Skeletal muscle cell (primary cell): ENCODE measurements around the gene CMTR2.
"Not testable (repeated sequence)": the region's sequence is repeated elsewhere in the genome, so short reads cannot be mapped to it uniquely, and the experiment has no call there.

Experiments used
- DNase-seq: peaks from one replicate; pipeline ENCODE4 v3.0.0-alpha.2; 2010; ENCODE audit warnings: low read depth
- H3K4me3 ChIP-seq: 2 replicates; pipeline ENCODE4 v1.5.1; 2011; ENCODE audit warnings: low read depth, mild to moderate bottlenecking, control low read depth, low read length, moderate library complexity

CMTR2 gene, protein sequence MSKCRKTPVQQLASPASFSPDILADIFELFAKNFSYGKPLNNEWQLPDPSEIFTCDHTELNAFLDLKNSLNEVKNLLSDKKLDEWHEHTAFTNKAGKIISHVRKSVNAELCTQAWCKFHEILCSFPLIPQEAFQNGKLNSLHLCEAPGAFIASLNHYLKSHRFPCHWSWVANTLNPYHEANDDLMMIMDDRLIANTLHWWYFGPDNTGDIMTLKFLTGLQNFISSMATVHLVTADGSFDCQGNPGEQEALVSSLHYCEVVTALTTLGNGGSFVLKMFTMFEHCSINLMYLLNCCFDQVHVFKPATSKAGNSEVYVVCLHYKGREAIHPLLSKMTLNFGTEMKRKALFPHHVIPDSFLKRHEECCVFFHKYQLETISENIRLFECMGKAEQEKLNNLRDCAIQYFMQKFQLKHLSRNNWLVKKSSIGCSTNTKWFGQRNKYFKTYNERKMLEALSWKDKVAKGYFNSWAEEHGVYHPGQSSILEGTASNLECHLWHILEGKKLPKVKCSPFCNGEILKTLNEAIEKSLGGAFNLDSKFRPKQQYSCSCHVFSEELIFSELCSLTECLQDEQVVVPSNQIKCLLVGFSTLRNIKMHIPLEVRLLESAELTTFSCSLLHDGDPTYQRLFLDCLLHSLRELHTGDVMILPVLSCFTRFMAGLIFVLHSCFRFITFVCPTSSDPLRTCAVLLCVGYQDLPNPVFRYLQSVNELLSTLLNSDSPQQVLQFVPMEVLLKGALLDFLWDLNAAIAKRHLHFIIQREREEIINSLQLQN

DNA sequence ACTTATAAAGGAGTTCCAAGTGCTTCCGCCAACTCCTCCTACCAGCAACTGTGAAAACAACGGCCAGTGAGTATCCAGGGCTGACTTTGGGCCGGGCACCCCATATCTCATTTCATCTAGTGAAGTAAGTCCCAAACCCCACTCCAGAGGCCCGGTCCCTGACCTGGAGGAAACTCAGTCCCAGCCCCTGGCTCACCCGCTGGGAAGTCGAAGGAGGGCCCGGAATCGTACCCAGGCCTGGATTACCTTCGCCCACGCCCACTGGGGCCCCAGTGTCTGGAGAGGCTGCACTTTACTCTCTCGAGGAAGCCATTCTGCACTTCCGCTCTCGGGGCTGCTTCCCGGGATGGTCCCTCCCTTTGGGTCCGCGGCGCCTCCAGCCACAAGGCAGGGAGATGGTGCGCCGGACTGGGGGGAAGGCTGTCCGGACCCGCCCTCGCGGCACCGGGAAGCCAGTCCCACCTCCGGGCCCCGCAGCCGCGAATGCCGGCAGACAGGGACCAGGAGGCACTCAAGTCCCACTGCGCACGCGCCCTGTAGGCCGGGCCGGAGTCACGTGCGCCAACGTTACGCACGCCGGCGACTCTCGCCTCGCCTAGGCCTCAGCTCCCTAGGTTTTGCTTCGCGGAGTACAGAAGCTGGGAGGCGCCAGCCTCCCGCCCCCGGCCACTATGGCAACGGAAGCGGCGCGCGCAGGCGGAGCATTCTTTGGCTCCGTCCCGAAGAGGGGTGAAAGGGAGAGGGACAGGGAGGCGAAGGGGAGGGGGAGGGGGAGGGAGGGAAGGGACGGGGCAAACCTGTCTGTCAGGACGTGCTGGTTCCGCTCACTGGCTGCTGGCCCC is at the start of gene CMTR2:
TSS of gene CMTR2 (minus strand) at position 513 of the 842 bp plus-strand sequence. CDS start 3,482 bp downstream, outside the sequence.
- peak within 1 kb of the TSS; percentile 81 for H3K4me3 ChIP-seq
- peak; percentile 92 for DNase-seq

DNA sequence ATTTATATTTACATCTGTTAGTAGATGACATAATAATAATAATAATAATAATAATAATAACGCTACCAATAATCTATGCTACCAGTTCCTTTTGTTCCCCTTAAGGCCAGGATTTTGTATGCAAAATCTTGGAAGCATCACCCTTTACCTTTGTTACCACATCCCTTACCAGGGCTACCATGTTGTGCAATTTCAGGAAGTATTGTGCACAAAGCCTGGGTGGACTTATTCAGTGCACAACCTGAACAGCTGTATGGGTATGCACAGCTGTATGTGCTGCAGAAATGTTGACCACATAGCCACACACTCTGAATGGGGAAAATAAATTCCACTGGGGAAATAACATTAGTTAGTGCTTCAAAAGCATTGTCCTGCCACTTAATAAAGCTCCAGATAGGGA is 49.4 kb upstream of the CMTR2 start:
- H3K4me3 ChIP-seq, result no peak overlapping the region
- no peak for DNase-seq

DNA sequence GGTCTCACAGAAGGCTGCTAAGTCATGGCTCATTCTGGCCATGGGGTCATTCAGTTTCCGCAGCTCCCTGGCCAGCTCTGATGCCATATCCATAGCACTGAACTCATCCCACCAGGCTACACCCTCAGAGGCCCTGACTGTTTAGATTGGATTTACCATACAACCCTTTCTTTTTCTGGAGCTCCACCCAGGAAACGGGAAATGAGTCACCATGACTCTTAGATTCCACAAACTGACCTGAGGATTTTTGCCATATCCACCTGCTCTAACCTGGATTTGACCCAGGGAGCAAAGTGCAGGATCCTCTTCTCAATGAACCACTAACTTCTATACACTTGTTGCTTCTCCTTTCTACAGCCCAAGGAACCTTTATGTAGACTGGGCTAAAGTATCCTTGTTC is 49.0 kb upstream of the CMTR2 start:
- H3K4me3 ChIP-seq, result no peak overlapping the region
- DNase-seq, result no peak

DNA sequence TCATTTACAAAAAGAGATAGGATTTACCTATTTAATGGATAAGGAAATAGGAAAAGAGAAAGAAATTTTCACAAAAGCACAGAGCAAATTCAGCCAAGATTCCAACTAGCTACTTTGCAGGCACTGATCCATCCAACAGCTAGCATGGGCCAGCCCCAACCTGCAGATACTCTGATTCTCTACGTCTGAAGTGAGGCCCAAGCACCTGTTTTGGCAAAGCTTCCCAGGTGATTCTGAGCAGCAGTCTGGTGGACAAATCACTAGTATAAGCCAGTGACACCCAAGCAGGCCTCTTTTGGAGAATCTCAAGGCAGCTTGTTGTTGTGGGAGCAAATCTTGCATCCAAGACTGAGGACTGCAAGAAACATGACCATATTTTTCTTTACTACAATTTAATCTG is 48.4 kb upstream of the CMTR2 start:
- no peak for DNase-seq
- H3K4me3 ChIP-seq, result no peak overlapping the region

DNA sequence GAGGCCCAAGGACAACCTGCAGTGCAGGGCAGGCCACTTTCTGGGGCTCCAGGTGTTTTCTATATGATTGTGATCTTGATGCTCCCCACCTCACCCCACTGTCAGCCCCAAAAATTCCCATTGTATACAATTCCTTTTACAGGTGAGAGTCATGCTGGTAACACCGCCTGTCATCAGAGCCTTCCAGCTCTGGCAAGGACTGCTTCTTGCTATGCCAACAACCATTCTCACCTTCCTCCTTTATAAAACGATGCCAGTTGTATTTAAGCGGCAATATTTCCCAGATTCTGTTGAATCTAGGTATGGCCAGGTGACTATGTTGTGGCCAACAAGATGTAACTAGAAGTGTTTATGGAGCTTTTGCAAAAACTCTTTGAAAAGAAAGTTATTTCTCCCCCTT is 38.9 kb upstream of the CMTR2 start:
- DNase-seq, result no peak
- H3K4me3 ChIP-seq, result no peak overlapping the region

DNA sequence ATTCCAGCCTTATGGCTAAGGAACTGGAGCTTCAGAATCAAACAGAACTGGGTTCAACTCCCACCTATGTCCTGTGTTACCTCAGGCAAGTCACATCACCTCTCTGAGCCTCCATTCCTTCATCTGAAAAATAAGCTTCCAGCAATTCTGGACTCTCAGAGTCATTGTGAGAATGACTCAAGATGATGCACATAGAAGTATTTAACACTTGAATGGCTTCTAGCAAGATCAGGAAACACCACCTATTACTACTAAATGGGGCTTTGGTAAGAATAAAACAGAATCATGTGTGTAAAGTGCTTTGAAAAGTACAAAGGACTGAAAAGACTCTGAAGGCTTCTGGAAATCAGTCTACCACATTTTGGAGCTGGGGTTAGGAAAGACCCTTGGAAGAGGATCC is 38.5 kb upstream of the CMTR2 start:
- no peak overlapping the region for H3K4me3 ChIP-seq
- DNase-seq, result no peak

DNA sequence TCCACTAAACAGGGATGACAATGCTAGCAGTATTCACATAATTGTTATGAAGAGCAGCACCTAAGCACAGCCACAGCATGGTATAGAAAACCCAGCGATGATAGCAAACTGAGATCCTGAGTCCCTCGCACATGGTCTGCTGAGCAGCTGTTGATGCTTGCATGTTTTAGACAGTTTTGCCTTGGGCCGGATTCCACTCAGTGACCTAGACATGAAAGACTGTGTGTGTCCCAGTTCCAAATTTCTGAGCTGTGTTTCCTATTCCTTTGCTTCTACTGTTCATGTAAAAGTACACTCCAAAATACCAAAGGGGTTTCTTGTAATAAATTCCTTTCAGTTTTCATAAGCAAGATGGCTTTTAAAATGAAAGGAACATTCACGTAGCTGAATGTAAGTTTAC is 30.8 kb upstream of the CMTR2 start:
- H3K4me3 ChIP-seq, result no peak overlapping the region
- no peak for DNase-seq

DNA sequence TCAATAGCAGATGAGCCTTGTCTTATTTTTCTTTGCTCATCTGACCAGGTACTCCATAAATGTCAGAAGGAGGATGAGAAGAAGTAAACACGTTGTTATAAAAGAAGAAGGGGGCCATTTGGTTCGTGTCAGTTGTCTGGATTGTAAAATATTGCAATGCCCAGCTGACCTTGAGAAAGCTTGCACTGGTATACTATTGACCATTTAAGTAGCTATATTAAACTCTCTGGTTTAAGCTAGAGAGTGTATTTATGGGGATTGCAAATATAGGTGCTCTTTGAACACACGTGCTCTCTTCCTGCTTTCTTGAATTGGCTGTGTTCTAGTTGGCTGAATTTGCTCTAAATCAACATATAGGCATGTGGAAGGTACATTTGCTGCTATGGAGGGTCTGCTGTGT is 26.1 kb upstream of the CMTR2 start:
- DNase-seq, result no peak

DNA sequence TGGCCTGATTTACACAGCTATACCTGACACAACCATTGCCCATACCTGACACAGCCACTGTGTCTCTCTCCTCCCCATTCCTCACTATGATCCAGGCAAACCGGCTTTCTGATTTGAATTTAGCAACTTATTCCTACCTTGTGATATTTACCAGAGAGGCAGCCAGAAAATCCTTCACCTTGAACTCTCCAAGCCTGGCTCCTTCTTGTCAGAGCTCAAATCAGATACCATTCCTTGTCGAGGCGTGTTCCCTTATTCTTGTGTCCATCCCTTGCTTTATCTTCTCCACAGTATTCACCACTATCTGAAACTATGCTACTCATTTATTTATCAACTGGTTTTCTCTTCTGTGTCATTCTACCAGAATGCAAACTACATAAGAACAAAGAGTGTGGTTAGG is 24.4 kb upstream of the CMTR2 start:
- DNase-seq, H3K4me3 ChIP-seq: not testable (repeated sequence)

More for the DNA sequence above, 26.1 kb upstream of the CMTR2 start:
- no peak overlapping the region for H3K4me3 ChIP-seq

DNA sequence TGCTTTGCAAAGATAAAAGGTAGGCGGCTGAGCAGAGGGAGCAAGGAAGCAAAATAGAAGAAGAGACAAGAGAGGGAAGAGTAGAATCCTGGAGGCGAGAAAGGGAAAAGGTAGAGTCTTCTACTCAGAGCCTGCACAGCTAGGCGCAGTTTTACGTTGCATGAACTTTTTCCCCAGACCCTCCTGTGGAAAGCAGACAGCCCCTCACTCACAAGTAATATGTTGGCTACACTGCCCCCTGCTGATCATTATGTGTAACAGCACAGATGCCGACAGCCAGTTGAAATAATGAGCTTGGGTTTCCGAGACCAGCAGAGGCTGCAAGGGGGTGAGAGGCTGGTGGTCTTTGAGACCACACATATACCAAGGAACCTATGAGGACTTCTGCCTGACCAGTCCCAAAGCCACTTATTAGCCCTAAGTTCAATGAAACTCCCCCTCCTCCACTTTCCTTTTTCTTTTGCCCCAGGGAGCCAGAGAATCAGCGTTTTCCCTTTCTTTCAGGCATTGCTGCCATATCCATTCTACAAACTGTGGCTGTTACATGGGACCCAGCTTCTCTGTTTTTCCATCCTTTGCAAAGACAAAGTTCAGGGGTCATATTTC is 22.5 kb upstream of the CMTR2 start:
- DNase-seq, result no peak
- no peak overlapping the region for H3K4me3 ChIP-seq

DNA sequence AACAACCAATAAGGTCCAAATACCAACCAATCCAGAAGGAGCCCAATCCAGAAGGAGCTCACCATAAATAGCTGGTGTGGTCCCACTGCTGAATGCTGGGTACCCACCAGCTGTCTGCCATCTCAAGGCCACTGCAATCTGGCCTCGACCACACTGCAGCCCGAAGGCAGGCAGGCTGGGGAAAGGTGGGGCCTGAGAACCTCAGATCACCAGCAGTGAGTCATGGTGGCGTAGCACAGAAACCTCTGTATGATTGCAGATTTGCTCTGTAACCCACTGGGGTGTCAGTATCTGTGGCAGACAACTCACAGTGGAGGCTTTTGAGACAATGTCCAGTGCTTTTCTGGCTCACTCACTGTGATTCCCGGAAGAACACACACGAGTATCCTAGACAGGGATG is 14.7 kb upstream of the CMTR2 start:
- H3K4me3 ChIP-seq, result no peak overlapping the region
- no peak for DNase-seq

DNA sequence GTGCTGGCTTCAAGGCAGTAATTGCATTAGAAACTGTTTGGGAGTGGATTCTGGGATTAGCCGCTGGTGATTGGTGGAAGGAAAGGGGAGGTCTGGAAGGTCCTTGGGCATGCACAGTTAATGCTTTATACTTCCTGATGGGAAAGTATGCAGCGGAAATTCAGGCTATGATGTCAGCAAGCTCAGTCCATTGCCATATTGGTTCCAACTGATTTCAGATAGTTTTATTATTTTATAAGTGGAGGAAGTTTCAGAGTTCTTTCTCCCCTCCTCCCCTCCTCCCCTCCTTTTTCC is 8.1 kb upstream of the CMTR2 start:
- H3K4me3 ChIP-seq, result no peak overlapping the region
- no peak for DNase-seq

DNA sequence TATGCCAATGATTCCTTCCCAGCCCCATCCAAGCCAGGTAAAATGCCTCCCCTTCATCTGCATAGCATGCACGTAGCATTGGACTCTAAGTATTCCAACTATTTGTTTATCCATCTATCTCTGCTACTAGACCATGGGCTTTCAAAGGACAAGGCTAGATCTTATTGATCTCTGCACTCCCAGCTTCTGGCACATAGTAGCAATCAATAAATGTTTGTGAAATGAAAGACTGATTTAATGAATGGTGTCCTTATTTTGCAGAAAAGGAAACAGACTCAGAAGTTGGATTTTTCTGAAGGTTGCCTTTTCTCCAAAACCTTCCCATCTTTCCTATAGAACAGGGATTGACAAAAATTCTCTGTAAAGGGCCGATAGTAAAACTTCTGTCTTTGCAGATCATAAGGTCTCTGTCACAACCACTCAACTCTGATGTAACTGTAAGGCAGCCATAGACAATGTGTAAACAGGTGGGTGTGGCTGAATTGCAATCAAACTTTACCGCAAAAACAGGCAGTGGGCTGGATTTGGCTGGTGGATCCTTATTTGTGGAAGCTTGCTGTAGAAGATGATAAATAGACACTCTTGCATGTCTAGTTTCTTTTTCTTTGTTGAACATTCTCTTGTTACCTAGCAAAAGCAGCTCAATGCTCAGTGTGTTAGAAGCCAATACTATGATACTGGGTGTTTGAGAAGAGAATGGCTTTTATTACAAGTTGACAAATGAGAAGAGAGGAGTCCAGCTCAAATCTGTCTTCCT is 7.6 kb upstream of the CMTR2 start:
- DNase-seq, result no peak
- no peak overlapping the region for H3K4me3 ChIP-seq

DNA sequence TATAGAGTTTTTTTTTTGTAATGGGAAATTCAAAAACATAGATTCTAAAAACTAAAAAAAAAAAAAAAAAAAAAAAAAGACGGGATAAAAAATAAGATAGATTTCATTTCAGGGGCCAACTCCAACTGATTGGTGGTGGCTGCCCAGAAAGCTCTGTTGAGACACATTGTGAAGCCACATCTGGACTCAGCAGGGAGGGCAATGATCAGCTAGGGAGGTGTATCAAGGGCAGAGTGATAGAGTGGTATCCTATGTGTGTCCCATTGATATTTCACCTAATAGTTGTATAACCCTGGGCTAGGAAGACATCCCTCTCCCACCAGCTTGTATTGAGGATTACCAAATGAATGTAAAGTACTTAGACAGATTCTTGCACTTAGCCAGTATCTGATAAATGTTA is 6.7 kb upstream of the CMTR2 start:
- DNase-seq, result no peak
- H3K4me3 ChIP-seq, result no peak overlapping the region

DNA sequence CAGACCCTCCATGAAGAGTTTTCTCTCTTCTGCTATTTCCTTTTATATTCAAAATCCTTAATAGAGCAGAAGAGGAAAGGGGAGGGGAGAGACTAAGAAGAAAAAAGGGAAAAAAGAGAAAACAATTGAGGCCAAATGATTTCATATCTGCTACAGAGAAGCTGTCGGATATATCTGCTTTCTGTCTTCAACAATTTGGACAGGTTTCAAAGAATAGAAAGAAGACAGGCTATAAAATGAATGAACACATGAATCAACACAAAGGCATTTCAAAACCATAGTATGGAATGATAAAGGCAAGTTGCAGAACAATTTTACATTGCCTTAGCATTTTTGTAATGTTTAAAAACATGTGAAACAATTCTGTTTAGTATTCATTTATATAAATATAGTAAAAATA is 4.7 kb upstream of the CMTR2 start:
- H3K4me3 ChIP-seq, result no peak overlapping the region
- DNase-seq, result no peak

DNA sequence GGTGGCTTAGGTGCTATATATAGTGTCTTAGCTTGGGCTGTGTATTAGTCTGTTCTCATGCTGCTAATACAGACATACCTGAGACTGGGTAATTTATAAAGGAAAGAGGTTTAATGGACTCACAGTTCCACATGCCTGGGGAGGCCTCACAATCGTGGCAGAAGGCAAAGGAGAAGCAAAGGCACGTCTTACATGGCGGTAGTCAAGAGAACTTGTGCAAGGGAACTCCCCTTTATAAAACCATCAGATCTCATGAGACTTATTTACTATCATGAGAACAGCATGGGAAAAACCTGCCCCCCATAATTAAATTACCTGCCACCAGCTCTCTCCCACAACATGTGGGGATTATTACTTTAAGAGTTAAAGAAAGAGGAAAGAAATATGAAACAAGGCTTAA is 2.9 kb upstream of the CMTR2 start:
- DNase-seq, H3K4me3 ChIP-seq: not testable (repeated sequence)

DNA sequence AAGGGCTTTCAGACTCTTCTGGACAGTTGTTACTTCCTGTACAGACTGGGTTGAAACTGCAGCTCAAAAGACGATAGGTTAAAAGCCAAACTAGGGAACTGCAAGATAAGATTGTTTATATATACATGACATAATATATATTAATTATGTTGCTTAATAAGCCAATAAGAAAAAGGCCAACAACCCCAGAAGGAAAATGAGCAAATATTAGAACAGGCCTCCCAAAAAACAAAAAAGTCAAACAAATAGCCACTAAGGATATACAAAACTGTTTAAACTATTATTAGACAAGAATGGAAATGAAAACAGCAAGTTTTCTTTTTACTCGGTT is 495 bp upstream of the CMTR2 start:
- no peak for DNase-seq
- peak overlapping the region; percentile 81 for H3K4me3 ChIP-seq

DNA sequence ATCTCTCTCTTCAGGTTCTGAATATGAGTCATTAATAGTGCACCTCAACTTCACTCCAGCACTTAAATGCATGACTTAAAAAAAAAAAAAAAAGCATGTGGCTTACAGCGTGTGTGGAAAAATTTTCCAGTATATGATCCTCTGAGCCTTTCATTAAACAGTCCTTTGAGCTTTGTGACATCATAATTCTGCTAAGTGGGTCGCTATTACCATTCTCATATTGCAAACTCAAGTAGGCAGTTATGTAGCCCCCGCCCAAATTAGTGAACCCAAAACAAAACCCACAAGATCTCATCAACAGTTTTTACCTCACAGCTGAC is 672 bp downstream of the CMTR2 start:
- peak overlapping the region; percentile 81 for H3K4me3 ChIP-seq
- no peak for DNase-seq

DNA sequence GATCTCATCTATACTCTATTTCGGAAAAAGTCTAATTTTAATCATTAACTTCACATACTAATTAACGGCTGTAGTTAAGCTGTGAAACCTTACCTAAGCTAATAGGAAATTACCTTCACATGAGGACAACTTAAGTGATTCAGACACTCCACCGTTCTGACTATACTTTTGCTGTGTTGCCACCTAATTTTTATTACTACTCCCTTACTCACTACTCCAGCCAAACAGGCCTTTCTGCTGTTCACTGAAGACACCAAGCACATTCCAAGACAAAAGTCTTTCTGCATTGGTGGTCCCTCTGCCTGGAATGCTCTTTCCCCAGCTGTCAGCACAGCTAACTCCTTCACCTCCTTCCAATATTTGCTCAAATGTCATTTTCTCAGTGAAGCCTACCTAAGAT is 1.3 kb downstream of the CMTR2 start:
- DNase-seq, result no peak
- peak overlapping the region; percentile 81 for H3K4me3 ChIP-seq
